ENCODE measurements around the gene SELENOM.

DNA sequence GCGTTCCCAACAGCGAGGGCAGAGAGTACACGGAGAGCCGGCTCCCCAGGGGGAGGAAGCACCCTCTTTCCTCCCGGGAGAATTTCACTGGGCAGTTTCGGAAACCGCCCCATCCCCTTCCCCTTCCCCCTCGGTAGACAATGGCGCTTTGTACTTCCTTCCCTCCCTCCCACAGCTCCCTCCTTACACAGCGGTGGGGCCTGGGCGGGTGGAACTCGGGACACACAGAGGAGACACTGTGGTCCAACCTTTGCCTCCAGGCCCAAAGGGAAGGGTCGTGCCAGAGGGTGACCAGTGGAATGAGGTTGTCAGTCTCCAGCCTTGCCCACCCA, 21.9 kb downstream of the SELENOM start:
- no peak for TF ChIP-seq POLR2AphosphoS5 (IDR thresholded peaks at IDR 0.05; ENCODE audit: borderline replicate concordance, low read depth, low read length)
- no peak for TF ChIP-seq EZH2 (IDR thresholded peaks at IDR 0.05)
